ENCODE data around the gene DPT.

The DPT gene

GRCh38 chr1:168665975-168666374, 63.0 kb downstream of the DPT start:
- DNase-seq (ENCODE audit: low read depth in 2 of 2) = no peak

DNA sequence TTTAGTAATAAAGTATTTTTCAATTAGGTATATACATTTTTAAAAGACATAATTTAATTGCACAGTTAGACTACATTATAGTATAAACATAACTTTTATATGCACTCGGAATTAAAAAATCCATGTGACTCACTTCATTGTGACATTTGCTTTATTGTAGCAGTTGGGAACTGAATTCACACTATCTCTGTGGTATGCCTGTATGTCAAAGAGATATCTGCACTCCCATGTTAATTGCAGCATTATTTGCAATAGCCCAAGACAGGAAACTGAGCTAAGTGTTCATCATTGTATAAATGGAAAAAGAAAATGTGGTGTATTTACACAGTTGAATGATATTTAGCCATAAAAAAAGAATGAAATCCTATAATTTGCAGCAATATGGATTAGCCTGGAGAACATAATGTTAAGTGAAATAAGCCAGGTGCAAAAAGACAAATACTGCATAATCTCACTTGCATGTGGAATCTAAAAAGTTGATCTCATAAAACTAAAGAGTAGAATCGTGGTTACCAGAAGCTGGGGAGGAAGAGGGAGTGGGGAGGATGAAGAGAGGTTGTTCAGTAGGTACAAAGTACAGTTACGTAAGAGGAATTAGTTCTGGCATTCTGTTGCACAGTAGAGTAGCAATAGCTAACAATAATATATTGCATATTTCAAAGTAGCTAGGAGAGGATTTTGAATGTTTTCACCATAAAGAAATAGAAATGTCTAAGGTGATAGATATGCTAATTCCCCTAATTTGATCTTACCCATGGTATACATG, 64.8 kb downstream of the DPT start:
- no peak for DNase-seq (ENCODE audit: low read depth in 2 of 2)

- no peak for DNase-seq (ENCODE audit: low read depth in 2 of 2)
Observed at GRCh38 chr1:168656485-168656884, 72.5 kb downstream of the DPT start.

DNA sequence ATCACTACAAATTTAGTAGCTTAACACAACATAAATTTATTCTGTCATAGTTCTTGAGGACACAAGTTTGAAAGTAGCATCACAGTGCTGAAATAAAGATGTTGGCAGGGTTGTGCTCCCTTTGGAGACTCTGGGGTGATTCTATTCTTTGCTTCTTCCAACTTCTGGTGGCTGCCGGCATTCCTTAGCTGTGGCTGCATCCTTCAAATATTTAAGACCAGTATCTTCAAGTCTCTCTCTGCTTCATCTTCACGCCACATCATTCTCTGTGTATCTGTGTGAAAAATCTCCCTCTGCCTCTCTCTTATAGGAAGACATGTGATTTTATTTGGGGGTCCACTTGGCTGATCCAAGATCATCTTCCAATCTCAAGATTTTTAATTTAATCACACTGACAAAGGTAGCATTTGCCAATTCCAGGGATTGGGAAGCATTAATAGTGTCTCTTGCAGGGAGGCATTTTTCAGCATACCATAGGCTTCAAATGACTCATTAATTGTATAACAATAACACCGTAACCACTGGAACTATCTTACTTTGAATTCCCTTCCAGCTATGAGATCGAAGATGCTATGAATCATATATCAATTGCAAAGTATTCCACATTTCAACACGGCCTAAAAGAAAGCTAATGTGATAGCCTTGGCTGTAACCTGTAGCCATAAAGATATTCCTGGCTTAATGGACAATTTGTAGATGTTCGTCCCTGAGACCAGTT, 74.6 kb downstream of the DPT start:
- DNase-seq (ENCODE audit: low read depth in 2 of 2) = no peak

- no peak for DNase-seq (ENCODE audit: low read depth in 2 of 2)
Observed at GRCh38 chr1:168653567-168653966, 75.4 kb downstream of the DPT start.

DNA sequence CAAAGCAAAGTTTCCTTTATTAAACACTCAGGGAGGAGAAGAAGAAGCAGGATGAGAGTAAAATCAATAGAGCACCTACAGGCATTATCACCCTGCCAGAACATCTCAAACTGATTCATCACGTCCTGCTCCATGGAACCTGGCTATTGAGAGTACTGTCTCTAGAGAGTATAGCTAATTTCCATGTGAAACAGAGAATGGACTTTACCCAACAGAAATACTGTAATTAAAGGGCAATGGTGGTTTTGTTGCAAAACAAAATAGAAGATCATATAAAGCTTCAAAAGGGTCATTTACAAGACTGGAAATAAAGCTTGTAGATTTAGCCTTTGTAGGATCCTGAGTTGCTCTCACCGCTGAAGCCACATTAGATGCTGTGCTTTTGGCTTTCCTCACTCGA, 83.3 kb downstream of the DPT start:
- DNase-seq (ENCODE audit: low read depth in 2 of 2) = no peak
